ENCODE results near the gene ACSL5. TPM values are rescaled to one million over a fixed set of nuclear protein-coding genes. Genes with fewer than 3 reads are reported as not detected.

ACSL5 gene
- total and polyA plus RNA-seq, 2 of the 4 experiments (the other 2 are of a cell fraction), result 0.87 to 1.3 TPM

DNA sequence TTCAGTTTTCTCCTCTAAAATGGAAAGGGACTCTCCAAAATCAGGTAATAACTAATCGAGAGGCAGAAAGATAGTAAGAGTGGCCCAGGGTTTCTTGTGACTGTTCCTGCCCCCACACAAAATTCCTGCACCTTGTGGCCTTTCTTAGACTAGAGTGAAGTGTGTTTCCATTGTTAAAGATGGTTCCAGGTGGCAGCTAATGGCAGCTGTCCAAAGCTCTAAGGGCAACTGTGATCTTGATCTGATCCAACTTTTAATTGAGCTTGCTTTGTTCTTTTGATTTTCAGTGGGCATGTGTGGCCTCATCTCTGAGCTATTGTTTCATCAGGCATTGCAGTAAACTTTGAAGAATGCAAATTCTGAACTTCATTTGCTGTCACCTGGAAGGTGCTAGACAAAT lies 19.4 kb downstream of the ACSL5 start:
- Histone ChIP-seq H3K79me1 (ENCODE audit: low read depth in 1 of 2, low read length in 2 of 2) (no peaks in the 10 kb centered on the region), H3K9ac (ENCODE audit: low read depth, low read length) (no peak overlapping the region), H3K9me1 (ENCODE audit: insufficient read depth, low read length) (0 out of 2 replicates have a peak, but pooled peaks cover 5% of the 10 kb centered on the region), H4K8ac (ENCODE audit: low read depth in 2 of 2, low read length in 2 of 2) (no peak overlapping the region), H4K91ac (ENCODE audit: insufficient read depth, low read depth, low read length) (no peak overlapping the region), H3K14ac (replicated peaks; ENCODE audit: low read depth, low read length) (no peak overlapping the region), H2AK9ac (replicated peaks; ENCODE audit: low read depth, low read length, poor library complexity) (no peak overlapping the region), H4K20me1 (ENCODE audit: insufficient read depth, low read length) (no peaks in the 10 kb centered on the region), H2BK20ac (ENCODE audit: low read depth, low read length) (no peak overlapping the region), H3K27me3 (ENCODE audit: control insufficient read depth, insufficient read depth, low read length) (peaks cover 5% of the 10 kb centered on the region; the same call in 1 of the 2 replicates), H3K4ac (ENCODE audit: low read depth, low read length) (no peak overlapping the region), H3K23ac (ENCODE audit: low read depth, low read length) (no peak overlapping the region), H3K18ac (ENCODE audit: low read depth, low read length) (no peak overlapping the region), H3K36me3 (ENCODE audit: control insufficient read depth, insufficient read depth, low read length) (no peaks in the 10 kb centered on the region), H3K4me3 (ENCODE audit: insufficient read depth, low read depth, low read length) (no peak overlapping the region), H3K27ac (ENCODE audit: insufficient read depth, low read length) (no peak overlapping the region), H3K56ac (ENCODE audit: extremely low read depth, insufficient read depth, low read length) (no peak overlapping the region), H2BK15ac (ENCODE audit: low read depth, low read length) (no peak overlapping the region), H3K4me2 (ENCODE audit: low read depth, low read length) (no peak overlapping the region), H2AK5ac (ENCODE audit: low read depth, low read length) (no peak overlapping the region), H3K9me3 (ENCODE audit: control insufficient read depth, insufficient read depth, low read length) (no peaks in the 10 kb centered on the region), H2BK120ac (ENCODE audit: low read depth, low read length) (no peak overlapping the region), H2AFZ (replicated peaks; ENCODE audit: low read length, poor library complexity) (no peak overlapping the region), H3K4me1 (ENCODE audit: control insufficient read depth, insufficient read depth, low read length) (peaks cover 7% of the 10 kb centered on the region), H4K5ac (ENCODE audit: low read depth, low read length) (no peak overlapping the region), H2BK5ac (ENCODE audit: low read depth, low read length, poor library complexity, severe bottlenecking) (no peak overlapping the region)
- ChIA-PET CTCF (no interaction called here), POLR2A (ENCODE audit: unreplicated experiment) (no interaction called here)
- TF ChIP-seq MXI1 (IDR thresholded peaks at IDR 0.05; ENCODE audit: borderline replicate concordance, low read depth, low read length) (no peak), NFE2L2 (IDR thresholded peaks at IDR 0.05; ENCODE audit: low read depth, low read length) (no peak), FOS (IDR thresholded peaks at IDR 0.05; ENCODE audit: low read depth, low read length) (no peak), MAZ (IDR thresholded peaks at IDR 0.05; ENCODE audit: borderline replicate concordance, low read depth, low read length) (no peak), MAFK (IDR thresholded peaks at IDR 0.05; ENCODE audit: low read depth, low read length) (no peak), CEBPB (IDR thresholded peaks at IDR 0.05; ENCODE audit: low read depth, low read length) (no peak), RAD21 (IDR thresholded peaks at IDR 0.05; ENCODE audit: low read length) (no peak), POLR2A (IDR thresholded peaks at IDR 0.05; ENCODE audit: low read depth, low read length) (no peak), SMC3 (IDR thresholded peaks at IDR 0.05; ENCODE audit: low read depth, low read length) (no peak), BHLHE40 (IDR thresholded peaks at IDR 0.05; ENCODE audit: low read depth, low read length) (no peak), CHD1 (IDR thresholded peaks at IDR 0.05; ENCODE audit: low read depth, low read length) (no peak), RCOR1 (IDR thresholded peaks at IDR 0.05; ENCODE audit: insufficient replicate concordance, low read length) (no peak)
- TF ChIP-seq, protein P1, sequence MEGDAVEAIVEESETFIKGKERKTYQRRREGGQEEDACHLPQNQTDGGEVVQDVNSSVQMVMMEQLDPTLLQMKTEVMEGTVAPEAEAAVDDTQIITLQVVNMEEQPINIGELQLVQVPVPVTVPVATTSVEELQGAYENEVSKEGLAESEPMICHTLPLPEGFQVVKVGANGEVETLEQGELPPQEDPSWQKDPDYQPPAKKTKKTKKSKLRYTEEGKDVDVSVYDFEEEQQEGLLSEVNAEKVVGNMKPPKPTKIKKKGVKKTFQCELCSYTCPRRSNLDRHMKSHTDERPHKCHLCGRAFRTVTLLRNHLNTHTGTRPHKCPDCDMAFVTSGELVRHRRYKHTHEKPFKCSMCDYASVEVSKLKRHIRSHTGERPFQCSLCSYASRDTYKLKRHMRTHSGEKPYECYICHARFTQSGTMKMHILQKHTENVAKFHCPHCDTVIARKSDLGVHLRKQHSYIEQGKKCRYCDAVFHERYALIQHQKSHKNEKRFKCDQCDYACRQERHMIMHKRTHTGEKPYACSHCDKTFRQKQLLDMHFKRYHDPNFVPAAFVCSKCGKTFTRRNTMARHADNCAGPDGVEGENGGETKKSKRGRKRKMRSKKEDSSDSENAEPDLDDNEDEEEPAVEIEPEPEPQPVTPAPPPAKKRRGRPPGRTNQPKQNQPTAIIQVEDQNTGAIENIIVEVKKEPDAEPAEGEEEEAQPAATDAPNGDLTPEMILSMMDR (conservative IDR thresholded peaks at IDR 0.05; ENCODE audit: low read depth, low read length), result no peak
- TF ChIP-seq, protein P2, sequence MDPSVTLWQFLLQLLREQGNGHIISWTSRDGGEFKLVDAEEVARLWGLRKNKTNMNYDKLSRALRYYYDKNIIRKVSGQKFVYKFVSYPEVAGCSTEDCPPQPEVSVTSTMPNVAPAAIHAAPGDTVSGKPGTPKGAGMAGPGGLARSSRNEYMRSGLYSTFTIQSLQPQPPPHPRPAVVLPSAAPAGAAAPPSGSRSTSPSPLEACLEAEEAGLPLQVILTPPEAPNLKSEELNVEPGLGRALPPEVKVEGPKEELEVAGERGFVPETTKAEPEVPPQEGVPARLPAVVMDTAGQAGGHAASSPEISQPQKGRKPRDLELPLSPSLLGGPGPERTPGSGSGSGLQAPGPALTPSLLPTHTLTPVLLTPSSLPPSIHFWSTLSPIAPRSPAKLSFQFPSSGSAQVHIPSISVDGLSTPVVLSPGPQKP (IDR thresholded peaks at IDR 0.05; ENCODE audit: borderline replicate concordance, low read depth, low read length), result no peak
- TF ChIP-seq, protein P3, sequence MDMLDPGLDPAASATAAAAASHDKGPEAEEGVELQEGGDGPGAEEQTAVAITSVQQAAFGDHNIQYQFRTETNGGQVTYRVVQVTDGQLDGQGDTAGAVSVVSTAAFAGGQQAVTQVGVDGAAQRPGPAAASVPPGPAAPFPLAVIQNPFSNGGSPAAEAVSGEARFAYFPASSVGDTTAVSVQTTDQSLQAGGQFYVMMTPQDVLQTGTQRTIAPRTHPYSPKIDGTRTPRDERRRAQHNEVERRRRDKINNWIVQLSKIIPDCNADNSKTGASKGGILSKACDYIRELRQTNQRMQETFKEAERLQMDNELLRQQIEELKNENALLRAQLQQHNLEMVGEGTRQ (IDR thresholded peaks at IDR 0.05; ENCODE audit: low read depth, low read length), result no peak
- ATAC-seq (ENCODE audit: low read depth), result no peak
- WGBS, 2 experiments (ENCODE audit: extremely low coverage in 2 of 2, insufficient read length in 1 of 2), result no CpG with 5 or more reads among the region's 1 CpG
- no peak for DNase-seq
- intact Hi-C loops (cut with micrococcal nuclease), result no loop called here
- in situ Hi-C loops (cut with MboI; ENCODE audit: low sequenced_read_pairs), result no loop called here
- no TSS peak for BruUV-seq (replicated peaks)
- dilution Hi-C loops (cut with HindIII; ENCODE audit: low sequenced_read_pairs, unreplicated experiment), result no loop called here

Data from IMR-90 (cell line).